ENCODE results near the gene RNF168. TPM values are rescaled to one million over a fixed set of nuclear protein-coding genes. Genes with fewer than 3 reads are reported as not detected.

Gene RNF168
- total RNA-seq, 1 experiment from 2014 or later = 65.5 TPM

DNA sequence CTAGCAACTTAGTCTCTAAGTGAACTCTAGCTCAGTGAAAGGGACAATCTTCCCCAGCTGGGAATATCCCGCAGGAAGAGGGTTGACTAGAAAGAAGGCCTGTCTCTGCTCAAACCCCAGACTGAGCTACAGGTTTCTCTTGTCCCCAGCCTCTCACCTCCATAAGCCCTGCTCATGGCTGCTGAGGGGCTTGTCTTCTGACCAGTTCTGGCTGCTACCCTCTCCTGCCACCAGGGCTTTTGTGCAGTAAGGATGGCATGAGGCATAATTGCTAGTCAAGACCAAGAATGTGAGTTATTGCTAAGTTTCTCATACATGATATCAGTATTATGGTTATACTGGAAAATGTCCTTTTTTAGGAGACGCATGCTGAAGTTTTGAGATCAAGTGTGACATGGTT, 43.5 kb upstream of the RNF168 start:
- no peak overlapping the region for H3K4me3 Mint-ChIP-seq
- no peak overlapping the region for H3K4ac ChIP-seq (ENCODE audit: low read depth, low read length)
- no peak overlapping the region for H3K27ac ChIP-seq (ENCODE audit: insufficient read length, low read depth, low read length)
- H2AK5ac ChIP-seq (ENCODE audit: insufficient read length, low read length) = no peak overlapping the region
- no peak overlapping the region for H2AFZ ChIP-seq (ENCODE audit: low read length)
- H3K18ac ChIP-seq (ENCODE audit: insufficient read length, low read depth, low read length) = no peak overlapping the region
- no peak overlapping the region for H3K14ac ChIP-seq (ENCODE audit: insufficient read depth, low read length)
- no peaks in the 10 kb centered on the region for H3K27me3 ChIP-seq (ENCODE audit: insufficient read depth, low read length)
- no peak overlapping the region for H4K8ac ChIP-seq (replicated peaks; ENCODE audit: insufficient read length, low read depth, low read length)
- no peak overlapping the region for H2BK15ac ChIP-seq (ENCODE audit: low read depth, low read length)
- H3K9me3 ChIP-seq (ENCODE audit: control insufficient read depth, low read depth, low read length) = no peaks in the 10 kb centered on the region
- no peak overlapping the region for H3K9ac ChIP-seq (ENCODE audit: extremely low read depth, insufficient read length, low read length)
- peaks cover 9% of the 10 kb centered on the region for H3K27me3 Mint-ChIP-seq (ENCODE audit: low read depth)
- no peak for DNase-seq
- H3K23me2 ChIP-seq (ENCODE audit: insufficient read length, low read depth, low read length, poor library complexity, severe bottlenecking) = no peaks in the 10 kb centered on the region
- no peak overlapping the region for H3K56ac ChIP-seq (ENCODE audit: insufficient read length, low read depth, low read length)
- peaks cover 48 to 51% of the 10 kb centered on the region in 2 experiments for H3K9me3 Mint-ChIP-seq
- H3K4me1 Mint-ChIP-seq = no peaks in the 10 kb centered on the region
- no peaks in the 10 kb centered on the region for H3K79me1 ChIP-seq (ENCODE audit: insufficient read depth, low read depth, low read length, poor library complexity, severe bottlenecking)
- no peak overlapping the region for H2BK20ac ChIP-seq (ENCODE audit: low read depth, low read length, poor library complexity, severe bottlenecking)
- TF ChIP-seq, protein P1, sequence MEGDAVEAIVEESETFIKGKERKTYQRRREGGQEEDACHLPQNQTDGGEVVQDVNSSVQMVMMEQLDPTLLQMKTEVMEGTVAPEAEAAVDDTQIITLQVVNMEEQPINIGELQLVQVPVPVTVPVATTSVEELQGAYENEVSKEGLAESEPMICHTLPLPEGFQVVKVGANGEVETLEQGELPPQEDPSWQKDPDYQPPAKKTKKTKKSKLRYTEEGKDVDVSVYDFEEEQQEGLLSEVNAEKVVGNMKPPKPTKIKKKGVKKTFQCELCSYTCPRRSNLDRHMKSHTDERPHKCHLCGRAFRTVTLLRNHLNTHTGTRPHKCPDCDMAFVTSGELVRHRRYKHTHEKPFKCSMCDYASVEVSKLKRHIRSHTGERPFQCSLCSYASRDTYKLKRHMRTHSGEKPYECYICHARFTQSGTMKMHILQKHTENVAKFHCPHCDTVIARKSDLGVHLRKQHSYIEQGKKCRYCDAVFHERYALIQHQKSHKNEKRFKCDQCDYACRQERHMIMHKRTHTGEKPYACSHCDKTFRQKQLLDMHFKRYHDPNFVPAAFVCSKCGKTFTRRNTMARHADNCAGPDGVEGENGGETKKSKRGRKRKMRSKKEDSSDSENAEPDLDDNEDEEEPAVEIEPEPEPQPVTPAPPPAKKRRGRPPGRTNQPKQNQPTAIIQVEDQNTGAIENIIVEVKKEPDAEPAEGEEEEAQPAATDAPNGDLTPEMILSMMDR (conservative IDR thresholded peaks at IDR 0.05) = 0 out of 3 replicates have a peak, but pooled peaks have one; percentile 13
- H3K36me3 Mint-ChIP-seq (ENCODE audit: insufficient read depth in 1 of 3, low read depth in 3 of 3) = peaks cover 13 to 24% (median 21%) of the 10 kb centered on the region in 3 experiments
- no peaks in the 10 kb centered on the region for H4K20me1 ChIP-seq (ENCODE audit: control insufficient read depth, insufficient read depth, insufficient read length)
- no peak overlapping the region for H3K23ac ChIP-seq (ENCODE audit: insufficient read length, low read depth, low read length)
- no peak overlapping the region for H4K91ac ChIP-seq (ENCODE audit: insufficient read length, low read depth, low read length)
- no peak overlapping the region for H2BK120ac ChIP-seq (ENCODE audit: low read depth, low read length, poor library complexity, severe bottlenecking)
- H3K27ac Mint-ChIP-seq = no peak overlapping the region
- no peak overlapping the region for H3K4me2 ChIP-seq (ENCODE audit: insufficient read depth, insufficient read length, low read length)
- no peak overlapping the region for H2BK12ac ChIP-seq (ENCODE audit: insufficient read length, low read depth, low read length)
- WGBS (ENCODE audit: extremely low coverage, insufficient read length, low lambda C conversion rate) = no CpG with 5 or more reads among the region's 2 CpGs
- H3T11ph ChIP-seq (ENCODE audit: low read length) = no peak overlapping the region
- H3K4me1 ChIP-seq (ENCODE audit: insufficient read depth, low read length) = no peaks in the 10 kb centered on the region
- no peak overlapping the region for H2BK5ac ChIP-seq (ENCODE audit: insufficient read length, low read length)
- no peak overlapping the region for H4K5ac ChIP-seq (ENCODE audit: insufficient read length, low read depth, low read length)
- H3K79me2 ChIP-seq (ENCODE audit: insufficient read depth, low read length) = no peaks in the 10 kb centered on the region

Data from H9 (cell line).